Mucosa of rectum (tissue), 2 donors: Measurements from ENCODE around the gene TGFBR2.
"Not testable (repeated sequence)": the region's sequence is repeated elsewhere in the genome, so short reads cannot be mapped to it uniquely, and the experiment has no call there.

ENCODE experiments used
- H3K27ac ChIP-seq, 2 donors: one replicate each; pipeline ENCODE4 v1.7.0; 2013; ENCODE audit warnings: inconsistent platforms in 2 of 2, low read depth in 2 of 2, low read length in 2 of 2
- H3K27me3 ChIP-seq, 2 donors: one replicate each; pipeline ENCODE4 v1.7.0; 2013; ENCODE audit warnings: low read length in 2 of 2; ENCODE audit not compliant: control insufficient read depth in 2 of 2, insufficient read depth in 2 of 2
- H3K36me3 ChIP-seq, 2 donors: one replicate each; pipeline ENCODE4 v1.7.0; 2013; ENCODE audit warnings: low read length in 2 of 2; ENCODE audit not compliant: control insufficient read depth in 2 of 2, insufficient read depth in 2 of 2
- H3K4me1 ChIP-seq, 2 donors: one replicate each; pipeline ENCODE4 v1.7.0; 2013; ENCODE audit warnings: low read length in 2 of 2, mild to moderate bottlenecking in 1 of 2; ENCODE audit not compliant: control insufficient read depth in 2 of 2, insufficient read depth in 2 of 2
- H3K4me3 ChIP-seq, 2 donors: one replicate each; pipeline ENCODE4 v1.7.0; 2013; ENCODE audit warnings: low read length in 2 of 2
- H3K9ac ChIP-seq, 2 donors: one replicate each; pipeline ENCODE4 v1.7.0; 2013; ENCODE audit warnings: low read length in 2 of 2, low read depth in 1 of 2, mild to moderate bottlenecking in 1 of 2
- H3K9me3 ChIP-seq, 2 donors: one replicate each; pipeline ENCODE4 v1.7.0; 2013; ENCODE audit warnings: low read length in 2 of 2; ENCODE audit not compliant: control insufficient read depth in 2 of 2
- donor health status: healthy.
- donor health status: Normal muscosa, but diverticular disease.

The TGFBR2 gene

DNA sequence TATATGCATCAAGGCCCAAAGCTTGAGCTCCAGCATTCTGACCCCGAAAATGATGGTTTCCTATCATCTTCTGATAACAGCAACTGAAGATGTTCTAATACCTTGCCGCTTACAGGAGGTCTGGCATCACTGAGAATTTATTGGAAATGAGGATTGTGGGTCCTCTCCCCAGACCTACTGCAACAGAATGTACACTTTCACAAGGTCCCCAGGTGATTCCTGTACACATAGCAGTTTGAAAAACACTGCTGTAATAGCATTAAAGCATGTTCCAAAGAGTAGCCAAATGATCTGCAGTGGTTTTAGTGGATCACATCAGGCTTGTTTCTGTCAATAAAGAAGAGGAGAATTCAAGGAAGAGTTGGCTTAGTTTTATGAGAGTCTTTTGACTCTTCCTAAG, 11.3 kb downstream of the TGFBR2 start:
- no peak overlapping the region for H3K27ac ChIP-seq
- no peaks in the 10 kb centered on the region for H3K9me3 ChIP-seq
- H3K27me3 ChIP-seq: no peaks in the 10 kb centered on the region
- no peak overlapping the region for H3K4me3 ChIP-seq
- H3K9ac ChIP-seq: no peak overlapping the region
- H3K36me3 ChIP-seq: no peaks in the 10 kb centered on the region
- peaks cover 2 to 5% of the 10 kb centered on the region in 2 donors for H3K4me1 ChIP-seq

DNA sequence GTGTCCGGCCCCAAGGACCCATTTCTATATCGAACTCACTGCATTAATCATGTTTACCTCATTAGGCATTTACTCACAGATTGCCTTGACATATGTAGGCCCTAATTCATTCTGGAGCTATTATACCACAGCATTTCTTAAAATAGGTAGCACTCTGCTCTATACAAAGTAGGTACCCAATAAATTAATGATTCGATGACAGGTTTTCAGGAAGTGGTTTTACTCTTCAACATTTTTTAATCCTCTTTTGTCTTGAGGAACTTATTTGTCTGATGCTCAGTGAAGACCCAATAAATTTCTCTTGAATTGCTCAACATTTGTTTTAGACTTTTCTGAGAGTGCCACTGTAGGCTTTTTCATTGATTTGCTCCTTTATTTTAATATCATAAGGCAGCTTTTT, 12.1 kb downstream of the TGFBR2 start:
- peaks cover 0 to 2% of the 10 kb centered on the region in 2 donors for H3K36me3 ChIP-seq
- H3K9me3 ChIP-seq: no peaks in the 10 kb centered on the region
- H3K9ac ChIP-seq: no peak overlapping the region
- no peak overlapping the region for H3K27ac ChIP-seq
- peaks cover 2 to 5% of the 10 kb centered on the region in 2 donors for H3K4me1 ChIP-seq
- no peak overlapping the region for H3K4me3 ChIP-seq
- H3K27me3 ChIP-seq: no peaks in the 10 kb centered on the region

DNA sequence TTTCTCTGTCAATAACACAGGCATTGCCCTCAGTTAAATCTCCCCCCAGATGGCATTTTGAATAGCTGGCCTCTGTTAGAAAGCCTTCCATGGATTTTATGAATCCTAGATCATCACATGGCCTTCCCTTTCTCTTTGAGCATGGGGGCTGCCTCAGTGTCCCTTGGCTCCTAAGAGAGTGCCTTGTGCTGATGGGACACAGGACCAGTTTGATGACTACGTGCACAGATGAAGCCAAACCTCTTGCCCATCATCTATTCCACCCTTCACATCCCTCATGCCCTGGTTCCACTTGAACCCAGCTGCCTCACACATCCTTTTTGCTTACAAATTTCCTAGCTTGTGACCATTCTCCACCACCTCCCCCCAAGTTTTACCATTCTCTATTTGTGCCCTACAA, 12.9 kb downstream of the TGFBR2 start:
- no peak overlapping the region for H3K27ac ChIP-seq
- no peak overlapping the region for H3K4me3 ChIP-seq
- peaks cover 2 to 5% of the 10 kb centered on the region in 2 donors for H3K4me1 ChIP-seq
- H3K9ac ChIP-seq: no peak overlapping the region
- H3K36me3 ChIP-seq: peaks cover 0 to 2% of the 10 kb centered on the region in 2 donors
- H3K9me3 ChIP-seq: no peaks in the 10 kb centered on the region
- H3K27me3 ChIP-seq: no peaks in the 10 kb centered on the region

DNA sequence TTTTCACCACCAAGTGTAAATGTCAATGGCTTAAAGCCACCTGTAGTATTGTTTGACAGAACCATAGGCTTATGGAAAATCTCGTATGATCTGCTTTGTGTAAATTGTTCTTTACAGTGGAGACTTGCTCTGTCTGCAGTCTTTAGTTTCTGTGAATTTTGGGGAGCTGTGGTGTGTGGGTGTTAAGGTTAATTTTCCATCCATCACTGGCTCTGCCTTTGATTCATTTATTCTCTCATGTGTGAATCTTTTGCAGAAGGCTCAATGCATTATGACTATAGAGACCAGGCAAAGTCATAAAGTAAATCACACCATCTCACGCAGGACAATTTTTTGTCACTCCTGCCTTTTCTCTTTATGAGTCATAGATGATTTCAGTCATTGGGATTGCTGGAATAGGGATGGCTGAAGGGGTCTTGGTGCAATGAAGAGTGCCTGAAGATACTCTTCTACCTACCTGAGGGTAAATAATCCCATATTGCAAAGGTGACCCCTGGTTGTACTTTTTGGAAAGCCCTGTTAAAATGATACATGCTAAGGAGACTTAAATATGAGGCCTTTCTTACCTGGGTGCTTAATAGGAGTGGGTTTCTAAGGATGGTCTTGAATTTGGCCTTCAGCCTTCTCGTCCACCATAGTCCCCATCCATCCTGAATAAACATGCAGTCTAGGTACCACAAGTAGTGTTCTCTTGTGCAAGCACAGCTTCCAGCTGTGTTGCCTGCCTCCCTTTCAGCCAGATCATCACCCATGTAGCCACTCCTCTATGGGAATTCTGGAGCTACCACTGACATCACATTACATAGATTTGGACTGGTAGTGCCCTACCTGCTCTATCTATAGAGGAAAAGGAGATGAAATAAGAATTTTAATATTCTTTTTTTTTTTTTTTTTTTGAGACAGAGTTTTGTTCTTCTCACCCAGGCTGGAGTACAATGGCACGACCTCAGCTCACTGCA, 14.3 kb downstream of the TGFBR2 start:
- Histone ChIP-seq H3K9ac (no peak overlapping the region), H3K4me3 (peak overlapping the region in 1 of 2 donors; percentile 26), H3K36me3 (peaks cover 0 to 2% of the 10 kb centered on the region in 2 donors), H3K4me1 (peaks cover 2 to 5% of the 10 kb centered on the region in 2 donors), H3K27me3 (no peaks in the 10 kb centered on the region), H3K27ac (no peak overlapping the region), H3K9me3 (no peaks in the 10 kb centered on the region)

DNA sequence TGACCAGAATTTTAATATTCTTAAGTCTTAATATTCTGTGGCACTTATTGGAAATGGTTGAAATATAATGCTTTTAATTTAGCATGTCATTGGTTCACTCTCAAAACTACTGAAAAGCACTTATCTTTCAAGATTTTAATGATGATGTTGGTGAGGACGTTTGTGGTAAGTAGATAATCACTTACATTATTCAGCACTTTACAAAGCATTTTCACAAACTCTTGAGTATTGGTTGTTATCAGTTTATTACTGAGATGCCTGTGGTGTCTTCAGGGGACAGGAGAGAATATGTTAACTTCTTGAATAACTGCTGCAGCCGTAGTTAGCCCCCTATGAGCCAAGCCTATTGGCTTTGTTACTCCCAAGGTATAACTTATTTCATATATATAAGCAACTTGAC, 15.2 kb downstream of the TGFBR2 start:
- no peak overlapping the region for H3K27ac ChIP-seq
- H3K4me3 ChIP-seq: no peak overlapping the region
- H3K27me3 ChIP-seq: no peaks in the 10 kb centered on the region
- peaks cover 5 to 13% of the 10 kb centered on the region in 2 donors for H3K4me1 ChIP-seq
- H3K9me3 ChIP-seq: no peaks in the 10 kb centered on the region
- H3K9ac ChIP-seq: no peak overlapping the region
- peaks cover 0 to 2% of the 10 kb centered on the region in 2 donors for H3K36me3 ChIP-seq

DNA sequence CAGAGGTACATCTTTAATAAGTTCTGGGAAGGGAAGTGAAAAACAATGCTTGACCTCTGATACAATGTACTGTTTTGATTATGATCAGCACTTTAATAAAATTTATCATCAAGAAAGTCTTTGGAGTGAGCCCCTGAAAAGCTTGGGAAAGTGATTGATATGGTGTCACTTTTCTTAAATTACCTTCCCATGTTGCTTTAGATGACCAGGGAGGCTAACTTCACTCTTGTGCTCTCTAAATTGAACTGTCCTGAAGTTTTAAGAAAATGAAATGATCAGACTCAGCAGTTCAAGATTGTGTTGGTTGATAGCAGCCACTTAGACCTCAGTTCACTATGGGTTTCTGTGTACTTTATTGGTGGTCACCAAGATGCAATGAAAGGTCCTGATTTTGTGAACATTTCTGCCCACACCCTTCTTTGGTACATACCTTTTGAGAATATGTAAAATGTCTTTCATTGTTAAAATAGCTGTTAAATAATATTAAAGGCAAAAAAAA, 15.7 kb downstream of the TGFBR2 start:
- H3K4me1 ChIP-seq: peaks cover 5 to 13% of the 10 kb centered on the region in 2 donors
- no peak overlapping the region for H3K27ac ChIP-seq
- no peak overlapping the region for H3K9ac ChIP-seq
- peaks cover 0 to 2% of the 10 kb centered on the region in 2 donors for H3K36me3 ChIP-seq
- no peaks in the 10 kb centered on the region for H3K27me3 ChIP-seq
- H3K9me3 ChIP-seq: no peaks in the 10 kb centered on the region
- no peak overlapping the region for H3K4me3 ChIP-seq

DNA sequence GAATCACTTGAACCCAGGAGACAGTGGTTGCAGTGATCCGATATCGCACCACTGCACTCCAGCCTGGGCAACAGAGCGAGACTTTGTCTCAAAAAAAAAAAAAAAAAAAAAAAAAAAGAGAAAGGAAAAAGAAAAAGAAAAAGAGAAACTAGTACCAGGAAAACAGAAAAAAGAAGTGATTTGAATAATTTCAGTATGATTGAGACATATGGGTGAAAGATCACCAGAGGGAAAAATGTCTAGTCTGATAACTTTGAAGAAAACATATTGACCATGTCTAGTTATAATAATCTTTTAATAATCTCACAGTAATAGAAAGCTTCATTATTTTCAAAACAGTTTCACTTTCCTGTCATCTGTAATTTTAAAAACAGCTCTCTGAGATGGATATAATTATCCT, 16.4 kb downstream of the TGFBR2 start:
- Histone ChIP-seq H3K4me1 (peaks cover 5 to 13% of the 10 kb centered on the region in 2 donors), H3K9me3 (no peaks in the 10 kb centered on the region), H3K9ac (no peak overlapping the region), H3K27me3 (no peaks in the 10 kb centered on the region), H3K36me3 (peaks cover 0 to 2% of the 10 kb centered on the region in 2 donors), H3K4me3 (no peak overlapping the region), H3K27ac (no peak overlapping the region)

DNA sequence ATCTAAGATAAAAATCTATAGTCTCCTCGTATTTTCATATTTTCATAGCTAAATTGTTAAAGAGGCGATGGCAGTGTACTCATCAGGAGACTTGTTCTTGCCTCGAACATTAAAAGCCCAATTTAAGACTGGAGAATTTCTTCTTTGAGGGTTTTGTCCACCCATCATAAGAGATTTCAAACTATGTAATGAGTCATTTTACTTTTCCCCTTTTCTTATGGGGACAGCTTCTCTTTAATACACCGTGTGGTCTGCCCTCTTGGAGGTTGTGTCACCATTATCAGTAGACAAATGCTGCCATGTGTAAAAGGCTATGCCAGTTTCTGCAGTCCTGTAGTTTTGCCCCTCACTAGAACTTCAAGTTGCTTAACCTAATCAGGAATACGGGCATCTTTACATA, 16.9 kb downstream of the TGFBR2 start:
- Histone ChIP-seq H3K27me3 (no peaks in the 10 kb centered on the region), H3K9ac (no peak overlapping the region), H3K36me3 (peaks cover 0 to 2% of the 10 kb centered on the region in 2 donors), H3K27ac (no peak overlapping the region), H3K9me3 (no peaks in the 10 kb centered on the region), H3K4me3 (no peak overlapping the region), H3K4me1 (peaks cover 5 to 13% of the 10 kb centered on the region in 2 donors)

DNA sequence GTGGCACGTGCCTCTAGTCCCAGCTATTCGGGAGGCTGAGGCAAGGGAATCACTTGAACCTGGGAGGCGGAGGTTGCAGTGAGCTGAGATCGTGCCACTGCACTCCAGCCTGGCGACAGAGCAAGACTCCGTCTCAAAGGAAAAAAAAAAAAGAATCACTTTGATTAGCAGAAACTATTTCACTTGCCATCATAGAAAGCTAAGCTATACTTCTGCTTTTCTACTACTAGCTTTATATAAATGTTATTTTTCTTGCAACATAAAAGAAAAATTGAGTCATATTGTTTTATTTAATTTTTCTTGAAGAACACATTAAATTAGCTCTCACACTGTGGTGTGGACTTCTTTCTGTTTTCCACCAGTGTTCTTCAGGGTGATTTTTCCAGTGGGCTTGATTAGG, 18.1 kb downstream of the TGFBR2 start:
- not testable (repeated sequence) for H3K9me3 ChIP-seq, H3K4me3 ChIP-seq, H3K36me3 ChIP-seq, H3K27me3 ChIP-seq, H3K27ac ChIP-seq, H3K9ac ChIP-seq
- peaks cover 14 to 24% of the 10 kb centered on the region in 2 donors for H3K4me1 ChIP-seq
